GM21526 (cell line): ENCODE data around the gene GDF11.
A peak's percentile ranks its signal among the peaks of the same experiment; 100 is the strongest.
"Not testable (repeated sequence)": the region's sequence is repeated elsewhere in the genome, so short reads cannot be mapped to it uniquely, and the experiment has no call there.

ENCODE experiments used
- ATAC-seq: cut with Tn5 transposase; IDR thresholded peaks from one replicate; pipeline ENCODE4 v1.9.1; 2021; ENCODE audit warnings: moderate library complexity; ENCODE audit not compliant: unreplicated experiment, low FRiP score

Gene GDF11

GRCh38 chr12:55737581-55738122 is 5.3 kb upstream of the GDF11 start:
- no peak for ATAC-seq

- ATAC-seq, result peak; percentile 84
Observed at GRCh38 chr12:55738123-55739024, 4.5 kb upstream of the GDF11 start.

- no peak for ATAC-seq
Observed at GRCh38 chr12:55739025-55739378, 3.9 kb upstream of the GDF11 start.

- ATAC-seq, result no peak
Observed at GRCh38 chr12:55741931-55742680, 816 bp upstream of the GDF11 start.

- peak; percentile 37 for ATAC-seq
Observed at GRCh38 chr12:55743406-55744339, 751 bp downstream of the GDF11 start.

DNA sequence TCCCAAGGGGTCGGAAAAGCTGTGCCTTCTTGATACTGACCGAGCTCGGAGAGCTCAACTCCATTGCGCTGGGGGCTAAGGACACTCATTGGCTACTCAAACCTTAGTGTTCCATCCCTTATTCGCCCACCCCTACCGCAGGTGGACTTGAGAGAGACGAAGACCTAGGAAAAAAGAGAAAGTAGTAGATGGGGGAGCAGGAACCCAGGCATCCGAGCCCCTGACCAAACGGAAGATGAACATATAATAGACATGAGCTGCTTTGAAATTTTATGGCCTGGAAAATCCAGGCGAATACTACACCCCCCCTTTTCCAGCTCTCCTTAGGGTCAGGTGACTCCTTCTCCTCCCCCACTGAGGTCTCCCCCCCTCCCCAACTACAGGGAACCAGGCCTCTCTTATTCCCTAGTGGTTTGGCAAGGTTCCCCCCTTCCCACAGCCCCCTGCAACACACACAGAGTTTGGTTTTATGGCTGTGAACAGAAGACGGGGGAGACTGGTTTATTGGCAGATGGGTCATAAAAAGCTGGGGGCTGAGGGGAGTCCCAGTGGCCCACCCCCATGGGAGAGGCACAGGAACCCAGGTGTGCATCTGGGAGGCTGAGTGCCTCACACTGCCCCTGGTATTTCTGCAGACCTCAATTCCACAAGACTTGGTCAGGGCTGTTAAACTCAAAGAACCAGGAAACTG is 1.6 kb downstream of the GDF11 start:
- ATAC-seq, result no peak

DNA sequence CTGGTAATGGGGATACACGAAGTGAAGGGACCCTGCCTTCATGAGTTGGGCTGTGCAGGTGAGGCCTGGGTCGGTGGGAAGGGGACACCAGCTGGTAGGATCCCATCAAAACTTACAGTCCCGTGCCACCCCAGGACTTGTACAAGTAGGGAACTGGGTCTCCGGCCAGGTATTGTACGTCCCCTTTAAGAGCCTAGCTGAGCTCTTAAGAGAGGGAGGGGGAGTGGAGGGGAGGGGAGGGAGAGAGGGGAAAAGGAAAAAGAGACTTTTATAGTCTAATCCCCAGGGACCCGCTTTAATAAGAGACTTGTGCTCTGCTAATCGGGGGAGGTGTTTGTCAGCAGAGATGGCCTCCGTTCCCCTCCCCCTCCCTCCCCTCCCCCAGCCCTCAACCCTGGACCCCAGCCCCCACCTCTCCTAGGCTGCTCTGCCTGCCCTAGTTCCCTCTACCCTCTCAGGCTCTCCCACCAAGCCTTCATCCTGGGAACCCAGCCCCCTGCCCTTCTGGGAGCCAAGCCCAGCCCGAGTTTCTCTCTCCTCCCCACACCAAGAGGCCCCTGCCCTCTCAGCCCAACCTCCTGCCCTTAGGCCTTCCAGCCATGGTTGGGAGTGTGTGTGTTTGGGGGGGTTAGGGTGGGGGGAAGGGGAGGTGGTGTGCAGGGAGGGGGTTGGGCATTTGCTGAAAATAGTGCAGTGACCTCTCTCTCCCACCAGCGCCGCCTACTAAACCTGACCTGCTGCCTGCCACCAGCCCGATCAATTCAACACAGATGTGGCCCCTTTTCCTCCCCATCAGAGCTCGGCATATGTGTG is 2.6 kb downstream of the GDF11 start:
- ATAC-seq, result no peak

DNA sequence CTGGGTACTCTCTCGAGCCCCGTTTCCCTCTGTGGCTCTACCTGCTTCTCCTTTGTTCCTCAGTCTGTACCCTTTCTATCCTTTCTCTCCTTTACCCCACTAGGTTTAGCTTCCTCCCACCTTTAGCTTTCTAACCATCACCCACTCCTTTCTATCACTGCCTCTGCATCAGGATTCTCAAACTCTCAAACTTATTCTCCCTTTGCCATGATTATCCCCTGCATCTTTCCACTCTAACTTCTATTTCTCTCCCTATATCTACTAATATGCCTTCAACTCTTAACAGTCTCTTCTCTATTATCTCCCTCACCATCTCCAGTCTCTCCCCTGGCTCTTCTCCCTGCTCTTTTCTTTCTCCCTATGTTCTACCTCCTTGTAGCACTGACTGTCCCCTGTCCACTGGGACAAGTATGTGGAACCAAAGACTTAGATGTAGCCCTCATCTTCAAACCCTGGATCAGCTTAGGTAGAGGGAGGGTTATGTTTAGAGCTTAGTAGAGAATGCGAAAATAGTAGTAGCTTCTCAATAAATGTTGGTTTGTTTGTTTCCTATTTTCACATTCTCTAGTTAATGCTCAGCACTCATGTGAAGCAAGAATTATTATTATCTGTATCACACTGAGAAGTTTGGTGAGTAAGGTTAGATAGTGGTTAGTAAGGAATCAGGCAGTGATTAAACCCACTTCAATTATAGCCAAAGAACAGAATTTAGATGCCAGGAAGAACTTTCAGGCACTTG is 3.4 kb downstream of the GDF11 start:
- no peak for ATAC-seq

DNA sequence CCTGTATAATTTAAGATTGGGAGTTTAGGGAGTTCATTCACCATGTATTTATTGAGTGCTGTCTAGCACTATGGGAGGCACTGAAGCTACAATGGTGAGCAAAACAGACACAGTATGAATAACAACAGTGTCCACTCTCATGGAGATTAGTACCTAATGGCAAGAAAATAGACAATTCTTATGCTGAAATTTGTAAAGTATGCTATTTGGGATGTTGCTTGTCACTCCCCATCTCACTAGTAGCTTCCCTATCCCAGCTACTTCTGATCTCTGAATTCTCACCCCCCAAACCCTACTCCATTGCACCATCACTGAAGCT is 4.0 kb downstream of the GDF11 start:
- no peak for ATAC-seq

DNA sequence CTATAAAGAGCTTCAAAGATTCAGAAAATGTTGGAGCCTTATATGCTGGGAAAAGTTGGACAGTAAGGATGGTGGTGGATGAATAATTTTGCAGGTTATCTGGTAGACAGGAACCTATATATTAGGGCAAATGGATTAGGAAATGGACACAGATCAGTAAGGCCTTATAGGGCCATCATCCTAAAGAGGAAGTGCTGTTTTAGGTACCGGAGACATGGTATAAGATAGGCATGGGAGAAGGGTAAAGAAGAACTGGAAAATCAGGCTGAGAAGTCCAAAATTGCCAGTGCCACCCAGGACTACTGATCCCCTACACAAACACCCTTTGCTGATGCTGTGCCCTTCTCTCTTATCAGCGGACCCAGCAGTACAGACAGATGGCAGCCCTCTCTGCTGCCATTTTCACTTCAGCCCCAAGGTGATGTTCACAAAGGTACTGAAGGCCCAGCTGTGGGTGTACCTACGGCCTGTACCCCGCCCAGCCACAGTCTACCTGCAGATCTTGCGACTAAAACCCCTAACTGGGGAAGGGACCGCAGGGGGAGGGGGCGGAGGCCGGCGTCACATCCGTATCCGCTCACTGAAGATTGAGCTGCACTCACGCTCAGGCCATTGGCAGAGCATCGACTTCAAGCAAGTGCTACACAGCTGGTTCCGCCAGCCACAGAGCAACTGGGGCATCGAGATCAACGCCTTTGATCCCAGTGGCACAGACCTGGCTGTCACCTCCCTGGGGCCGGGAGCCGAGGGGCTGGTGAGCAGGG is 5.5 kb downstream of the GDF11 start:
- ATAC-seq, result no peak

DNA sequence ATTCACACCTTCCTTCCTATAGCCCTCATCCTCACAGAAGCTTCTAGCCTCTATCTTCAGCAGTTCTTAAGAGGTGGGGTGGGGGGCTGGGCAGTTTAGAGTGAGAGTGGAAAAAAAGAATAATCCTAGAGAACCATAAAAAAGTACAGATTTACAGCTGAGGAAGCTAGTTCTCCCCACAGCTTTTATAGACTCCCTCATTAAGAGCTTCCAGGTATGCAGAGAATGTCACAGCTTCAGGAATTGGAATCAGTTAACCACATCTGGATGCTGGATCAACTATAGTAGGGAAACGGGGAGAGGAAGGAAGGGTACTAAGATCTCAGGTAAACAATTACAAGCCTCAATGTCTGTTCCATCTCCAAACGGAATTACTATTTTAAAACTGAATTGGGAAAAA is 12.3 kb downstream of the GDF11 start:
- ATAC-seq, result no peak

DNA sequence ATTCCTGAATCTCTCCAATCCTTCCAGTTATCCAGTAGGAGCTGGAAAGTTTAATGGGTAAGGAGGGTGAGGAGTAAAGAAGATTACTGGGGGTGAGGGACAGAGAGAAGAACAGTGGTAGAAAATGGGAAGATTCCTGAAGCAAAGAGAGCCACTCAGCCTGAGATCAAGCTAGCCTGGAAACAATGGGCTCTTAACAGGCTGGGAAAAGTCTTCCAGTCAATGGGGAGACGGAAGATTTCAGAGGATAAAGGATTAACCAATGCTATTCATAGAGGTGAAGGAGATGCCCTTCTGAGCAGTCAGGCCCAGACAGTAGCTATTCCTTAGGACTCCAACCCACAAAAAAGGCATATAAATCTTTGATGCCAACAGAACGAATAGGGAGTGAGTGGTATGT is 14.8 kb downstream of the GDF11 start:
- ATAC-seq, result no peak

- not testable (repeated sequence) for ATAC-seq
Observed at GRCh38 chr12:55758575-55758974, 15.7 kb downstream of the GDF11 start.

DNA sequence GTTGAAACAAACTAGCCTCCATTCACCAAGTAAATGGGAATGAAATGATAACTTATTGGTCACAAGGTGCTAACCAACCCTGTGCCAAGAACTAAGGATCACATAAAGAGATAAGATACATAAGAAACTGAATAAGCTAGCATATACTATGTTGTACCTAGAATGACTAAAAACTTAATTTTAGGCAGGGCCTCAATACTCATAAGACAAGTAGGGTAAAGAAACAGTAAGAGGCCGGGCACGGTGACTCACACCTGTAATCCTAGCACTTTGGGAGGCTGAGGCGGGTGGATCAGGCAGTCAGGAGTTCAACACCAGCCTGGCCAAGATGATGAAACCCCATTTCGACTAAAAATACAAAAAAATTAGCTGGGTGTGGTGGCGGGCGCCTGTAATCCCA is 17.7 kb downstream of the GDF11 start:
- no peak for ATAC-seq

DNA sequence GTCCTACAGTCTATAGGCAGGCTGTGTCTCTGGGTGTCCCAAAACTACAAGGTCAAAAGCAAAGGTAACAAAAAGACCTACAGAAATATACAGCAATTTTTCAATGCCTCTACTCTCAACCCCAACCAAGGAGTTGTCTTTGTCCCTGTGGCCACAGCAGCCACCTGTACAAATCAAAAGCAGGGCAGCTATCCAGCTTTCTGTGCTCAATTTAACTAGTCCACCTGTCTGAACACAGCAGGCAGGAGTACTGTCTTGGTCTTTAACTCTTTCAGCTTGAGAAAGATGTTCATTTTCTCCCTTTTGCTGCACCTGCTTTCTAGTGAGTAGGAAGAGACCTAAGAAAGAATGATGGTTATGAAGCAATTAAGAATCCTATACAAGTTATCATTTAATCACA is 19.7 kb downstream of the GDF11 start:
- ATAC-seq, result no peak

GRCh38 chr12:55765736-55766290 is 22.9 kb downstream of the GDF11 start:
- ATAC-seq, result no peak

DNA sequence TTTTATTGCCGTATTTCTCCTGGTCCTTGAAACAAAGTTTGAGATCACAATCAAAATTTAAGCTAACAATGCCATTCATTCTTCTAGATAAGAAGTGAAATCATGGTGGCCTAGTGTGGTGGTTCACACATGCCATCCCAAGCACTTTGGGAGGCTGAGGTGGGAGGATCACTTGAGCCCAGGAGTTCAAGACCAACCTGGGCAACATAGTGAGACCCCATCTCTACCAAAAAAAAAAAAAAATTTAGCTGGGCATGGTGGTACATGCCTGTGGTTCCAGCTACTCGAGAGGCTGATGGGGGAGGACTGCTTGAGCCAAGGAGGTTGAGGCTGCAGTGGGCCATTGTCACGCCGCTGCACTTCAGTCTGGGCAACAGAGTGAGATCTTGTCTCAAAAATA is 24.2 kb downstream of the GDF11 start:
- no peak for ATAC-seq

GRCh38 chr12:55771736-55772135 is 28.8 kb downstream of the GDF11 start:
- ATAC-seq, result no peak
